Trophoblast cell (in vitro differentiated cells and primary cell): ENCODE results near the gene PDE4D.
"Not testable (repeated sequence)": the region's sequence is repeated elsewhere in the genome, so short reads cannot be mapped to it uniquely, and the experiment has no call there.

Experiments
- DNase-seq, 2 donors: peaks; one replicate each; pipeline ENCODE4 v3.0.0-alpha.2; 2016
- H2AFZ ChIP-seq: 2 replicates; pipeline ENCODE4 v1.6.1; 2013; ENCODE audit warnings: low read length, moderate library complexity, mild to moderate bottlenecking; ENCODE audit not compliant: insufficient read depth, poor library complexity
- H2AK5ac ChIP-seq: 2 replicates; pipeline ENCODE4 v1.6.1; 2013; ENCODE audit warnings: mild to moderate bottlenecking, low read length
- H2BK120ac ChIP-seq: 2 replicates; pipeline ENCODE4 v1.6.1; 2013; ENCODE audit warnings: low read length, mild to moderate bottlenecking, moderate library complexity; ENCODE audit not compliant: insufficient read depth, poor library complexity
- H2BK12ac ChIP-seq: 2 replicates; pipeline ENCODE4 v1.6.1; 2013; ENCODE audit warnings: mild to moderate bottlenecking, low read length, moderate library complexity
- H2BK5ac ChIP-seq: 2 replicates; pipeline ENCODE4 v1.6.1; 2013; ENCODE audit warnings: low read length, low read depth, moderate library complexity, mild to moderate bottlenecking; ENCODE audit not compliant: poor library complexity
- H3K14ac ChIP-seq: 2 replicates; pipeline ENCODE4 v1.6.1; 2013; ENCODE audit warnings: mild to moderate bottlenecking, low read length
- H3K18ac ChIP-seq: 2 replicates; pipeline ENCODE4 v1.6.1; 2013; ENCODE audit warnings: mild to moderate bottlenecking, low read length
- H3K23ac ChIP-seq: 2 replicates; pipeline ENCODE4 v1.6.1; 2013; ENCODE audit warnings: low read length
- H3K27ac ChIP-seq: 2 replicates; pipeline ENCODE4 v1.5.1; 2013; ENCODE audit warnings: low read depth, mild to moderate bottlenecking, inconsistent platforms, low read length, moderate library complexity
- H3K27me3 ChIP-seq: 2 replicates; pipeline ENCODE4 v1.6.1; 2013; ENCODE audit warnings: inconsistent platforms, mild to moderate bottlenecking, low read length, moderate library complexity; ENCODE audit not compliant: insufficient read depth
- H3K36me3 ChIP-seq, 2 experiments: 1 replicate in 1 of 2; 2 replicates in 1 of 2; pipeline ENCODE4 v1.6.1; 2013; ENCODE audit warnings: low read length in 2 of 2, mild to moderate bottlenecking in 2 of 2, moderate library complexity in 1 of 2; ENCODE audit not compliant: insufficient read depth in 2 of 2, control insufficient read depth in 1 of 2
- H3K4ac ChIP-seq: 2 replicates; pipeline ENCODE4 v1.6.1; 2013; ENCODE audit warnings: low read depth, mild to moderate bottlenecking, low read length, moderate library complexity
- H3K4me1 ChIP-seq, 2 experiments: 1 replicate in 1 of 2; 2 replicates in 1 of 2; pipeline ENCODE4 v1.6.1; 2013; ENCODE audit warnings: low read length in 2 of 2, mild to moderate bottlenecking in 2 of 2, moderate library complexity in 1 of 2; ENCODE audit not compliant: insufficient read depth in 2 of 2, control insufficient read depth in 1 of 2
- H3K4me2 ChIP-seq: 2 replicates; pipeline ENCODE4 v1.6.1; 2013; ENCODE audit warnings: inconsistent platforms, mild to moderate bottlenecking, low read length, moderate library complexity
- H3K4me3 ChIP-seq: 2 replicates; pipeline ENCODE4 v1.5.1; 2013; ENCODE audit warnings: mild to moderate bottlenecking, low read depth, low read length, inconsistent platforms
- H3K79me1 ChIP-seq: one replicate; pipeline ENCODE4 v1.6.1; 2013; ENCODE audit warnings: low read length
- H3K79me2 ChIP-seq: 2 replicates; pipeline ENCODE4 v1.6.1; 2013; ENCODE audit warnings: low read length, mild to moderate bottlenecking; ENCODE audit not compliant: control insufficient read depth, insufficient read depth, poor library complexity
- H3K9ac ChIP-seq: 2 replicates; pipeline ENCODE4 v1.6.1; 2013; ENCODE audit warnings: mild to moderate bottlenecking, low read length
- H3K9me3 ChIP-seq: 2 replicates; pipeline ENCODE4 v1.6.1; 2013; ENCODE audit warnings: low read depth, mild to moderate bottlenecking, control low read depth, inconsistent platforms, low read length; ENCODE audit not compliant: insufficient read depth
- H4K12ac ChIP-seq: 2 replicates; pipeline ENCODE4 v1.6.1; 2013; ENCODE audit warnings: low read depth, mild to moderate bottlenecking, low read length, moderate library complexity
- H4K8ac ChIP-seq: 2 replicates; pipeline ENCODE4 v1.6.1; 2013; ENCODE audit warnings: low read depth, mild to moderate bottlenecking, low read length, moderate library complexity
- H4K91ac ChIP-seq: one replicate; pipeline ENCODE4 v1.6.1; 2013; ENCODE audit warnings: low read depth, mild to moderate bottlenecking, low read length, moderate library complexity
- WGBS: extraction: QIAGEN DNeasy Blood & Tissue Kit; methylation state at CpG from one replicate; pipeline ENCODE4 v1.1.7; 2013; ENCODE audit warnings: missing lambda C conversion rate; ENCODE audit not compliant: insufficient read length, insufficient coverage; ENCODE audit errors: extremely low coverage; 5-methylcytosine and 5-hydroxymethylcytosine counted together

The PDE4D gene

DNA sequence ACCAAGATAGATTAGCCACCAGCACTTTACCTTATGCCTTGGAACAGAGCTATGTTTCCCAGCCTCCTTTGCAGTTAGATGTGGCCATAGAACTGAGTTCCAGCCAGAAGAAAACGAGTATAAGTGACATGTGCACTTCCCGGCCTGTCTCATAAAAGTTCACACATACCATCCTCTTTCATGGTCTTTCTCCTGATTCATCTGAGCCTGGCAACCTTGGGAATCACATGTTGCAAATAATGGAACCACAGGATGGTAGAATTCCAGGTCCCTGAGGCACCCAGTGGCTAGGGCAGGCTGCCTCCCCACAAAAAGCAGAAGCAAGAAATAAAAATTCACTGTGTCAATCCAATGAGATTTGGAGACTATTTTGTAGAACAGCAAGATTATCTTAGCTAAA is 128.1 kb downstream of the PDE4D start:
- WGBS = no CpG with 5 or more reads among the region's 2 CpGs
- Histone ChIP-seq H2AK5ac (no peak overlapping the region), H3K27ac (no peak overlapping the region), H3K79me2 (no peaks in the 10 kb centered on the region), H3K9me3 (no peaks in the 10 kb centered on the region), H3K4me3 (no peak overlapping the region), H4K8ac (no peak overlapping the region), H3K14ac (no peak overlapping the region), H3K4me2 (no peak overlapping the region), H2BK12ac (no peak overlapping the region), H3K4me1 (no peaks in the 10 kb centered on the region), H2BK120ac (no peak overlapping the region), H3K79me1 (no peaks in the 10 kb centered on the region), H3K36me3 (no peaks in the 10 kb centered on the region), H3K4ac (no peak overlapping the region), H2BK5ac (no peak overlapping the region), H4K12ac (no peak overlapping the region), H4K91ac (no peak overlapping the region), H3K9ac (no peak overlapping the region), H2AFZ (no peak overlapping the region), H3K27me3 (no peaks in the 10 kb centered on the region), H3K23ac (no peak overlapping the region), H3K18ac (no peak overlapping the region)
- no peak for DNase-seq

DNA sequence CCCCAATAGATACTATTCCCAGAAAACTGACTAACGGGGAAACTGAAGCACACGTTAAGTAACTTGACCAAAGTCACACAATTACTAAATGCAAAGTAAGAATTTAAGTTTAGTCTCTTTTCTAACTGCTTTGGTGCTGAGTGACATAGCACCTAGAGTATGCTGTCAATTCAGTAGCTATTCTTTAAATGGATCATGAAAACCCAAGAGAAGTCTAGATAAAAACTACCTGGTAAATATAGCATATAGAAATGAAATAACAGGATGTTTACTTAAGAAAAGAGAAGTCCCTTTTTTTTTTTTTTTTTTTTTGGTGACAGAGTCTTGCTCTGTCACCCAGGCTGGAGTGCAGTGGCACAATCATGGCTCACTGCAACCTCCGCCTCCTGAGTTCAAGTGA is 129.2 kb downstream of the PDE4D start:
- no peak overlapping the region for H3K27ac ChIP-seq
- WGBS = no CpG with 5 or more reads among the region's 3 CpGs
- H3K9ac ChIP-seq = no peak overlapping the region
- no peak overlapping the region for H3K4me2 ChIP-seq
- H2BK120ac ChIP-seq = no peak overlapping the region
- H4K8ac ChIP-seq = no peak overlapping the region
- H3K27me3 ChIP-seq = no peaks in the 10 kb centered on the region
- no peak overlapping the region for H3K18ac ChIP-seq
- H3K79me2 ChIP-seq = no peaks in the 10 kb centered on the region
- H2BK12ac ChIP-seq = no peak overlapping the region
- H2AFZ ChIP-seq = no peak overlapping the region
- no peaks in the 10 kb centered on the region for H3K9me3 ChIP-seq
- H4K91ac ChIP-seq = no peak overlapping the region
- no peak overlapping the region for H2BK5ac ChIP-seq
- no peak overlapping the region for H3K14ac ChIP-seq
- H4K12ac ChIP-seq = no peak overlapping the region
- H3K4ac ChIP-seq = no peak overlapping the region
- H2AK5ac ChIP-seq = no peak overlapping the region
- H3K23ac ChIP-seq = no peak overlapping the region
- H3K4me1 ChIP-seq = no peaks in the 10 kb centered on the region
- no peaks in the 10 kb centered on the region for H3K79me1 ChIP-seq
- H3K4me3 ChIP-seq = no peak overlapping the region
- no peaks in the 10 kb centered on the region for H3K36me3 ChIP-seq
- DNase-seq = no peak

DNA sequence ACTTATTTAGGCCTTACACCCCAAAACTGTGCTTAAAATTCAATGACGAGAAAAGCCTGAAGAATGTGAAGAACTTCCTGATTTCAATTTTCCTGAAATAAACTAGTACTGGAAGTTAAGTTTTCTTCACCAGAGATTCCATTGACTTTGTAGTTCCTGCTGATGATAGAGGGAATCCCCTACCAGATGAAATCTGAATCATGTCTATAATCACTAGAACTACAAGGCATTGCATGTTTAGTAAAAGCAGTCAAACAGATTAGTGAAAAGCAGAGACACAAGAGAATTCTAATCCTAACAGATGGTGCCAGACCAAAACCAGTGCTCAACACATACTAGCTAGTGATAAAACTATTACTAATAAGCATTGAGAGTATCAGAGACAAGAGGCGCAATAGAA is 130.0 kb downstream of the PDE4D start:
- Histone ChIP-seq H3K27me3 (no peaks in the 10 kb centered on the region), H3K23ac (no peak overlapping the region), H2BK12ac (no peak overlapping the region), H2BK120ac (no peak overlapping the region), H3K18ac (no peak overlapping the region), H3K79me1 (no peaks in the 10 kb centered on the region), H3K27ac (no peak overlapping the region), H4K91ac (no peak overlapping the region), H2AFZ (no peak overlapping the region), H3K9me3 (no peaks in the 10 kb centered on the region), H2AK5ac (no peak overlapping the region), H3K9ac (no peak overlapping the region), H3K4me2 (no peak overlapping the region), H3K4me1 (no peaks in the 10 kb centered on the region), H3K4me3 (no peak overlapping the region), H4K8ac (no peak overlapping the region), H2BK5ac (no peak overlapping the region), H3K4ac (no peak overlapping the region), H3K79me2 (no peaks in the 10 kb centered on the region), H4K12ac (no peak overlapping the region), H3K36me3 (no peaks in the 10 kb centered on the region), H3K14ac (no peak overlapping the region)
- WGBS = no CpG with 5 or more reads among the region's 2 CpGs
- no peak for DNase-seq

DNA sequence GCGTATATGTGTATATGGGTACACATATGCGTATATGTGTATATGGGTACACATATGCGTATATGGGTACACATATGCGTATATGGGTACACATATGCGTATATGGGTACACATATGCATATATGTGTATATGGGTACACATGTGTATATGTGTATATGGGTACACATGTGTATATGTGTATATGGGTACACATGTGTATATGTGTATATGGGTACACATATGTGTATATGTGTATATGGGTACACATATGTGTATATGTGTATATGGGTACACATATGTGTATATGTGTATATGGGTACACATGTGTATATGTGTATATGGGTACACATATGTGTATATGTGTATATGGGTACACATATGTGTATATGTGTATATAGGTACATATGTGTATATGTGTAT is 131.3 kb downstream of the PDE4D start:
- H2BK120ac ChIP-seq, H3K27ac ChIP-seq, H3K4me1 ChIP-seq, H4K8ac ChIP-seq, H2BK5ac ChIP-seq, H2AK5ac ChIP-seq, H4K12ac ChIP-seq, DNase-seq, H3K14ac ChIP-seq, H3K4me2 ChIP-seq, H2AFZ ChIP-seq, H3K79me2 ChIP-seq, H3K23ac ChIP-seq, H3K9ac ChIP-seq, H4K91ac ChIP-seq, H3K4ac ChIP-seq, H2BK12ac ChIP-seq, H3K18ac ChIP-seq, H3K79me1 ChIP-seq, H3K4me3 ChIP-seq, H3K9me3 ChIP-seq, H3K36me3 ChIP-seq, H3K27me3 ChIP-seq: not testable (repeated sequence)
- no CpG with 5 or more reads among the region's 5 CpGs for WGBS
